ENCODE results near the gene KIF2C. TPM values are rescaled to one million over a fixed set of nuclear protein-coding genes. Genes with fewer than 3 reads are reported as not detected.

Gene KIF2C
- total and polyA plus RNA-seq, 9 of the 15 experiments (the other 6 are each of a cell fraction or from before 2014, with no cell fraction given) = 84.9 to 226 (median 169) TPM

- TF ChIP-seq CHAMP1 (IDR thresholded peaks at IDR 0.05) (no peak), ZNF79 (CRISPR knock-in tag; IDR thresholded peaks at IDR 0.05; ENCODE audit: low read depth) (0 out of 2 replicates have a peak, but pooled peaks have one; percentile 49), ATF3 (IDR thresholded peaks at IDR 0.05) (peak; percentile 94), ATF3 (CRISPR knock-in tag; conservative IDR thresholded peaks at IDR 0.05) (peak; percentile 73; the same call in 1 of the 2 replicates), IRF9 (tag; IDR thresholded peaks at IDR 0.05) (no peak), CBFA2T3 (IDR thresholded peaks at IDR 0.05) (peak; percentile 51), VEZF1 (CRISPR knock-in tag; IDR thresholded peaks at IDR 0.05) (peak; percentile 92), RNF2 (IDR thresholded peaks at IDR 0.05) (peak; percentile 32), ZBTB9 (CRISPR knock-in tag; IDR thresholded peaks at IDR 0.05) (peak; percentile 71; the same call in 1 of the 2 replicates), ZBTB34 (CRISPR knock-in tag; IDR thresholded peaks at IDR 0.05) (no peak), NFATC3 (IDR thresholded peaks at IDR 0.05) (no peak), EZH2 (IDR thresholded peaks at IDR 0.05; ENCODE audit: borderline replicate concordance, low read depth, low read length) (no peak), KLF1 (tag; IDR thresholded peaks at IDR 0.05) (peak; percentile 51), ZNF282 (CRISPR knock-in tag; IDR thresholded peaks at IDR 0.05) (no peak), ZNF324 (CRISPR knock-in tag; IDR thresholded peaks at IDR 0.05) (no peak), MEIS2 (IDR thresholded peaks at IDR 0.05; ENCODE audit: partially characterized antibody) (peak; percentile 17), ZNF347 (CRISPR knock-in tag; IDR thresholded peaks at IDR 0.05; ENCODE audit: low read depth) (no peak), POLR3G (IDR thresholded peaks at IDR 0.05; ENCODE audit: extremely low read depth, insufficient read length, insufficient replicate concordance) (no peak)
Observed at GRCh38 chr1:44799770-44800584, 60.3 kb downstream of the KIF2C start, which contains the start of gene PLK3 (continued).

Measured in K562 (cell line).